ENCODE measurements around the gene SDHA. TPM values are rescaled to one million over a fixed set of nuclear protein-coding genes. Genes with fewer than 3 reads are reported as not detected.

The SDHA gene
- total and polyA plus RNA-seq, 9 donors = 69.6 to 169 (median 103) TPM

GRCh38 chr5:204462-204861 is 13.7 kb upstream of the SDHA start:
- Histone ChIP-seq H3K4me3 (no peak overlapping the region), H3K27ac (no peak overlapping the region), H3K9me3 (no peaks in the 10 kb centered on the region), H3K27me3 (no peaks in the 10 kb centered on the region), H3K36me3 (no peaks in the 10 kb centered on the region), H3K4me1 (ENCODE audit: insufficient read depth) (peaks cover 3% of the 10 kb centered on the region)
- TF ChIP-seq POLR2A (IDR thresholded peaks at IDR 0.05) (no peak), EP300 (IDR thresholded peaks at IDR 0.05) (no peak), CTCF (IDR thresholded peaks at IDR 0.05) (no peak)
- intact Hi-C loops (cut with DNase I) = no loop called here
- no peak for DNase-seq

DNA sequence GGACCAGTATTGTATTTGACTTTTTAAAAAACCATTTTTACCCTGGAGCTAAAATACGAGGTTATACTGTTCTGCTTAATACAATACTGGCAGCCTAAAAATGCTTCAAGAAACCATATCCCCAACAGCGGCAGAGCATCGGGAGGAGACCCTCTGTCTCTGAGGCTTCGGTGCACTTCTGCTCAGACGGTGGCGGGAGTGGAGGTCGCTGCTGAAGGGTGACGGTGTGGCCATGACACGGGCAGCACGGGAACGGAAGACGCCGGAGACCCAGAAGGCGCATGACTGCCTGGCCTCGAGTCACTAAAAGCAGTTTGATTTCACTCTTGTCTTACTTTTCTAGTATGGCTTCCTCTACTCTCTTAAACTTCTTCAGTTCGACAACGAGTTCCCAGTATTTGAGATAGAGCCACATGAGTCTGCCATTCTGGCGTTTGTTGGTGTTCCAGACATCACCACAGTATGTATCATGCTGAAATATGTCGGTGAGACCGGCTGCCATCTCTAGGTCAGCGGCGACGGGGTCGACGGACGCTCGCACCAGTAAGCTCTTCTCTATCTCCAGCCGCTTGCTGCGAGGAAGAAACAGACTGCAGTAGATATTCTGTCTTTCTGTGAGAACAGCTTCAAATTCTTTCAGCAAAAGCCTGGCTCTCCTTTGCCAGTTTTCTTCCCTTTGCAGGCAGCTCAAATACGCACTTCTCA is 13.0 kb upstream of the SDHA start:
- no peak overlapping the region for H3K27ac ChIP-seq
- intact Hi-C loops (cut with DNase I) = no loop called here
- no peak overlapping the region for H3K4me3 ChIP-seq
- H3K27me3 ChIP-seq = no peaks in the 10 kb centered on the region
- no peaks in the 10 kb centered on the region for H3K36me3 ChIP-seq
- no peak for DNase-seq
- no peak for TF ChIP-seq POLR2A (IDR thresholded peaks at IDR 0.05)
- TF ChIP-seq EP300 (IDR thresholded peaks at IDR 0.05) = no peak
- H3K4me1 ChIP-seq (ENCODE audit: insufficient read depth) = peaks cover 3% of the 10 kb centered on the region
- H3K9me3 ChIP-seq = no peaks in the 10 kb centered on the region
- WGBS, 3 donors = 93 to 96% (median 95%) methylated on average over 30 of the region's 30 CpGs

DNA sequence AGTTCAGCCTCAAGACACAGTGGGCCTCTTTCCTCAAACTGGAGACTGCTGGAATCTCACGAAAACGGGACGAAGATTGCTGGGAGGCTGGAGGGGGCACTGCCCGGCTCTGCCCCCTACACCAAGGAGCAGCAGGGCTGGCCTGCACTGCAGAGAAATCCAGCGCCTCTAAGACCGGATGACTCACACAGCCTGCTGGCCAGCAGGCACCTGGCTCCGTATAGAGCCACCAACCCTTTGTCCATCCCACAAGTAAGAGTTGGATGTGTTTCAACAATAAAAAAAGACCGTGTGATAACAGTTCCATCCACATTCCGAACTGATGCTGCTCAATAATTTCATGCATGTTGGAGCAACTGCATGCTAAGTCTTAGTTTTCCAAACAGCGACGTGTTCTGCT is 11.7 kb upstream of the SDHA start:
- WGBS, 3 donors = 49 to 54% (median 51%) methylated on average over 11 of the region's 11 CpGs
- no peak for DNase-seq
- intact Hi-C loops (cut with DNase I) = no loop called here
- Histone ChIP-seq H3K27ac (no peak overlapping the region), H3K4me3 (no peak overlapping the region), H3K36me3 (no peaks in the 10 kb centered on the region), H3K9me3 (no peaks in the 10 kb centered on the region), H3K4me1 (ENCODE audit: insufficient read depth) (peaks cover 3% of the 10 kb centered on the region), H3K27me3 (no peaks in the 10 kb centered on the region)
- TF ChIP-seq CTCF (IDR thresholded peaks at IDR 0.05) (no peak), EP300 (IDR thresholded peaks at IDR 0.05) (no peak), POLR2A (IDR thresholded peaks at IDR 0.05) (no peak)

GRCh38 chr5:206927-207536 is 11.1 kb upstream of the SDHA start:
- Histone ChIP-seq H3K27ac (no peak overlapping the region), H3K4me3 (no peak overlapping the region), H3K27me3 (no peaks in the 10 kb centered on the region), H3K36me3 (no peaks in the 10 kb centered on the region), H3K4me1 (ENCODE audit: insufficient read depth) (peaks cover 3% of the 10 kb centered on the region), H3K9me3 (no peaks in the 10 kb centered on the region)
- no peak for TF ChIP-seq POLR2A (IDR thresholded peaks at IDR 0.05)
- no peak for TF ChIP-seq EP300 (IDR thresholded peaks at IDR 0.05)
- no peak for TF ChIP-seq CTCF (IDR thresholded peaks at IDR 0.05)
- WGBS, 3 donors = 73 to 76% (median 76%) methylated on average over 8 of the region's 8 CpGs
- intact Hi-C loops (cut with DNase I) = no loop called here
- no peak for DNase-seq

- TF ChIP-seq POLR2A (IDR thresholded peaks at IDR 0.05) = no peak
- no peak for TF ChIP-seq CTCF (IDR thresholded peaks at IDR 0.05)
- TF ChIP-seq EP300 (IDR thresholded peaks at IDR 0.05) = no peak
- no peaks in the 10 kb centered on the region for H3K27me3 ChIP-seq
- WGBS, 3 donors = 80 to 85% (median 82%) methylated on average over 14 of the region's 14 CpGs
- no peaks in the 10 kb centered on the region for H3K9me3 ChIP-seq
- DNase-seq = no peak
- no peak overlapping the region for H3K27ac ChIP-seq
- intact Hi-C loops (cut with DNase I) = no loop called here
- H3K4me1 ChIP-seq (ENCODE audit: insufficient read depth) = peaks cover 3% of the 10 kb centered on the region
- H3K4me3 ChIP-seq = no peak overlapping the region
- H3K36me3 ChIP-seq = no peaks in the 10 kb centered on the region
Measured at GRCh38 chr5:207599-207998, 10.5 kb upstream of the SDHA start.
